Ectodermal cell (in vitro differentiated cells): ENCODE measurements around the gene MEF2A.

Experiments used
- H3K27ac ChIP-seq: 2 replicates; pipeline ENCODE4 v1.7.0; 2013; ENCODE audit warnings: mild to moderate bottlenecking, low read depth, low read length; ENCODE audit not compliant: insufficient read depth, poor library complexity, severe bottlenecking
- H3K27me3 ChIP-seq: 2 replicates; pipeline ENCODE4 v1.7.0; 2013; ENCODE audit warnings: mild to moderate bottlenecking, low read length; ENCODE audit not compliant: insufficient read depth, control insufficient read depth, poor library complexity, severe bottlenecking
- H3K36me3 ChIP-seq: one replicate; pipeline ENCODE4 v1.7.0; 2013; ENCODE audit warnings: low read length; ENCODE audit not compliant: control insufficient read depth, insufficient read depth
- H3K4me1 ChIP-seq: one replicate; pipeline ENCODE4 v1.7.0; 2013; ENCODE audit warnings: low read length; ENCODE audit not compliant: control insufficient read depth, insufficient read depth
- H3K4me3 ChIP-seq: 2 replicates; pipeline ENCODE4 v1.7.0; 2013; ENCODE audit warnings: low read depth, low read length, control low read depth; ENCODE audit not compliant: insufficient read depth
- H3K9me3 ChIP-seq: 2 replicates; pipeline ENCODE4 v1.7.0; 2013; ENCODE audit warnings: mild to moderate bottlenecking, low read length, moderate library complexity; ENCODE audit not compliant: control insufficient read depth
- WGBS, 2 experiments: methylation state at CpG; one replicate each; pipeline ENCODE4 v1.1.7; 2013; ENCODE audit warnings: missing lambda C conversion rate in 2 of 2; 5-methylcytosine and 5-hydroxymethylcytosine counted together

MEF2A gene

GRCh38 chr15:99634576-99634975 lies 68.8 kb downstream of the MEF2A start:
- H3K9me3 ChIP-seq = peaks cover 6% of the 10 kb centered on the region
- H3K4me1 ChIP-seq = no peaks in the 10 kb centered on the region
- no peak overlapping the region for H3K4me3 ChIP-seq
- H3K27ac ChIP-seq = no peak overlapping the region
- peaks cover 13% of the 10 kb centered on the region for H3K36me3 ChIP-seq
- no peaks in the 10 kb centered on the region for H3K27me3 ChIP-seq
- 95 to 96% methylated on average over 3 of the region's 3 CpGs for WGBS, 2 experiments

DNA sequence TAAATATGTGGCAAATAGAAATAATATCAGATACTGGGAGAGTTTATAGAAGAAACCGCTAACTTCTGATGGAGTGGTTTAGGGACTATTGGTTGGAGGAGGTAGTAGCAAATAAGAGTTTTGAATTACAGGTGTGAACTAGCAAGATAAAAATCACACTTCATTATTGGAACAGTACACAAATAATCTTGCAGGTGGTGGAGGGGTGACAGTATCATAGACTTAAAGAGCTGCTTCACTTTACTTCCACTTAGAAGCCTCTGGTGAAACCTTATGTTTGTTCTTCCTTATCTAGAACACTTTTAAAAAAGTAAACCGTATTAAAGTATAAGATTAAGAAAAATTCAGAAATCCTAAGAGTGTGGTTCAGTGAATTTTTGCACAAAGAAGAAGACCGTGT lies 69.4 kb downstream of the MEF2A start:
- Histone ChIP-seq H3K27ac (no peak overlapping the region), H3K27me3 (no peaks in the 10 kb centered on the region), H3K4me3 (no peak overlapping the region), H3K36me3 (peaks cover 13% of the 10 kb centered on the region), H3K9me3 (peaks cover 6% of the 10 kb centered on the region), H3K4me1 (no peaks in the 10 kb centered on the region)
- WGBS, 2 experiments = 93 to 94% methylated on average over 2 to 3 of the region's 3 CpGs

DNA sequence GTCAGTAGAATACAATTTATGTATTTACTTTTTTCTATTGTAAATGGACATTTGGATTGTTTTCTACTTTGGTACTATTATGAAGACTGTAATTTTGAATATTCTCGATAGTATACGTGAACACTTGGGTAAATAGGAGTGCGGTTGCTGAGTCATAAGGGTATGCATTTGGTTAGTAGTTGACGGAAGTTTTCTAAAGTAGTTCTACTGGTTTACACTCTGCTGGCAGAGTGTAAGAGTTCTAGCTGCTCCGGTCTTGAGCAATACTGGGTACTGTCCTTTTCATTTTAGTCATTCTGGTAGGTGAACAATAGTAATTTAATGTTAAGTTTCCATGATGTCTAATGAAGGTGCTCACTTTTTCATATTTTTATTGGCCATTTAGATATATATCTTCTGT lies 70.0 kb downstream of the MEF2A start:
- H3K27me3 ChIP-seq = no peaks in the 10 kb centered on the region
- WGBS, 2 experiments = 84 to 89% methylated on average over 5 of the region's 5 CpGs

GRCh38 chr15:99644913-99645542 lies 79.2 kb downstream of the MEF2A start:
- Histone ChIP-seq H3K36me3 (peaks cover 8% of the 10 kb centered on the region), H3K9me3 (no peaks in the 10 kb centered on the region), H3K27me3 (no peaks in the 10 kb centered on the region), H3K4me1 (no peaks in the 10 kb centered on the region), H3K4me3 (no peak overlapping the region), H3K27ac (no peak overlapping the region)
- 91 to 95% methylated on average over 2 of the region's 2 CpGs for WGBS, 2 experiments

More for the DNA sequence above, 70.0 kb downstream of the MEF2A start:
- H3K36me3 ChIP-seq = peaks cover 14% of the 10 kb centered on the region
- H3K9me3 ChIP-seq = peaks cover 6% of the 10 kb centered on the region
- no peak overlapping the region for H3K4me3 ChIP-seq
- H3K27ac ChIP-seq = no peak overlapping the region
- no peaks in the 10 kb centered on the region for H3K4me1 ChIP-seq

DNA sequence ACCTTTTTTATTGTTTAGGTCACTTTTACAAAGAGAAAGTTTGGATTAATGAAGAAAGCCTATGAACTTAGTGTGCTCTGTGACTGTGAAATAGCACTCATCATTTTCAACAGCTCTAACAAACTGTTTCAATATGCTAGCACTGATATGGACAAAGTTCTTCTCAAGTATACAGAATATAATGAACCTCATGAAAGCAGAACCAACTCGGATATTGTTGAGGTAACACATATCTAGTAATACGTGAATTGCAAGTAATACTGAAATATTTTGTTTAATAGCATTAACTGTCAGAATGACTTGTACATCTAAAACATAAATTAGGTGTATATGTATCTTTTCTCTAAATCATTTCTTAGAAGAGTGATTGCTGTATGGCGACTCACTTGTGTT lies 79.8 kb downstream of the MEF2A start:
- WGBS, 2 experiments = 100% methylated on average over 2 of the region's 3 CpGs; no CpG with 5 or more reads in 1 of the 2 experiments
- H3K36me3 ChIP-seq = peaks cover 8% of the 10 kb centered on the region

GRCh38 chr15:99645951-99646350 lies 80.2 kb downstream of the MEF2A start:
- no peak overlapping the region for H3K4me3 ChIP-seq

More for the DNA sequence above, 79.8 kb downstream of the MEF2A start:
- no peak overlapping the region for H3K4me3 ChIP-seq
- no peak overlapping the region for H3K27ac ChIP-seq
- no peaks in the 10 kb centered on the region for H3K27me3 ChIP-seq
- no peaks in the 10 kb centered on the region for H3K9me3 ChIP-seq
- H3K4me1 ChIP-seq = no peaks in the 10 kb centered on the region

DNA sequence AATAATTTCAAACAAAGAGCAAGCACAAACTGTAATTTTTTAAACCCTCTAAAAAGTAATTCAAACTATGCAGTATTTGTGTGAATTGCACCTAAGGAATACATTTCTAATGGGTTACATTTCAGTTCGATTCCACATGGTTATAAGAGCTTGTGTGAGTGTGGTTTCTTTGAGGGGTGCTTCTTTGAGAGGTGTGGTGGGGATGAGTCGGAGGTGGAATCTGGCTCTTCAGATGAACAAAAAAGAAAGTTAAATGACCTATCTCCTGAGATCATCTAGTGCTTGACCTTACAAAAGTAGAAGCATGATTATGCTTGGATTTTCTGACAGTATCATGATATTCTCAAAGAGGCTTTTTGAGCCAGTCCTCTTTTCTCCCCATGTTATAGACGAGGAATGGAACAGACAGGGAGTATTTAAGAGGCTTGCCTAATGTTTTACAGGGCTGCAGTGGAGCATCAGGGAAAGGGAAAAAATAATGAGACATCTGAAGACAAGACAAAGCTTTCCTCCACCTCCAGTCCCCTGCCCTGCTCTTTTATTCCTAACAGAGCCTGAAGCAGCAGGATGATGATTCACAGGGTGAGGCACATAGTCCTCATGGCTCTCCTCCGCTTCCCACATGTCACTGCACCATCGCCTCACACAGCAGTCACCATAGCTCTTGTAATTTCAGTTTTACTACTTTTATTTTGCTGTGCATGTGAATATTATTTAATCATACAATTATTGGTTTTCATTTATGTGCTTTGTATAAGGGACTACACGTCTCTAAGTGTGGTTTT lies 85.4 kb downstream of the MEF2A start:
- Histone ChIP-seq H3K27me3 (no peaks in the 10 kb centered on the region), H3K27ac (no peak overlapping the region), H3K36me3 (peaks cover 3% of the 10 kb centered on the region), H3K4me3 (no peak overlapping the region), H3K4me1 (no peaks in the 10 kb centered on the region), H3K9me3 (no peaks in the 10 kb centered on the region)
- WGBS, 2 experiments = 82 to 85% methylated on average over 4 to 6 of the region's 6 CpGs

More at GRCh38 chr15:99645951-99646350, 80.2 kb downstream of the MEF2A start:
- H3K36me3 ChIP-seq = peaks cover 6% of the 10 kb centered on the region
- no peaks in the 10 kb centered on the region for H3K9me3 ChIP-seq
- no peaks in the 10 kb centered on the region for H3K27me3 ChIP-seq
- no peak overlapping the region for H3K27ac ChIP-seq
- H3K4me1 ChIP-seq = no peaks in the 10 kb centered on the region

- H3K4me1 ChIP-seq = no peaks in the 10 kb centered on the region
- H3K27me3 ChIP-seq = no peaks in the 10 kb centered on the region
- 100% methylated on average over 1 of the region's 1 CpG for WGBS, 2 experiments
- H3K36me3 ChIP-seq = no peaks in the 10 kb centered on the region
- no peaks in the 10 kb centered on the region for H3K9me3 ChIP-seq
- H3K4me3 ChIP-seq = no peak overlapping the region
- no peak overlapping the region for H3K27ac ChIP-seq
These were observed 90.4 kb downstream of the MEF2A start for GRCh38 chr15:99656205-99656604.

GRCh38 chr15:99657996-99658395 lies 92.2 kb downstream of the MEF2A start:
- no peaks in the 10 kb centered on the region for H3K9me3 ChIP-seq
- H3K27ac ChIP-seq = no peak overlapping the region
- WGBS, 2 experiments = 100% methylated on average over 2 of the region's 2 CpGs
- H3K27me3 ChIP-seq = no peaks in the 10 kb centered on the region
- H3K4me1 ChIP-seq = no peaks in the 10 kb centered on the region
- H3K4me3 ChIP-seq = no peak overlapping the region
- H3K36me3 ChIP-seq = no peaks in the 10 kb centered on the region

- no peaks in the 10 kb centered on the region for H3K4me1 ChIP-seq
- H3K27me3 ChIP-seq = no peaks in the 10 kb centered on the region
- H3K27ac ChIP-seq = no peak overlapping the region
- H3K4me3 ChIP-seq = no peak overlapping the region
- no peaks in the 10 kb centered on the region for H3K36me3 ChIP-seq
- no peaks in the 10 kb centered on the region for H3K9me3 ChIP-seq
- 93 to 95% methylated on average over 2 of the region's 2 CpGs for WGBS, 2 experiments
These were observed 97.1 kb downstream of the MEF2A start for GRCh38 chr15:99662903-99663302.
